GM12878 (cell line): ENCODE data around the gene TRPM6. TPM values are rescaled to one million over a fixed set of nuclear protein-coding genes. Genes with fewer than 3 reads are reported as not detected.

Source experiments
- ATAC-seq: fragments of 200-7000 bp; cut with Tn5 transposase; 3 replicates; pipeline ENCODE4 v1.9.1; 2020; ENCODE audit warnings: mild to moderate bottlenecking, moderate library complexity
- Bru-seq: library from RNA; stranded (reverse); fragments of 400-500 nt; gene quantifications from one replicate; lab custom pipeline; 2021; lab: Mats Ljungman, UMichigan
- BruChase-seq, 2 experiments: library from RNA; stranded (reverse); fragments of 400-500 nt; gene quantifications; one replicate each; lab custom pipeline; 2021; lab: Mats Ljungman, UMichigan
- BruUV-seq: library from RNA; stranded (reverse); fragments of 400-500 nt; replicated peaks from 2 replicates; lab custom pipeline; 2021; lab: Mats Ljungman, UMichigan
- CTCF ChIA-PET: fragments of 300-600 bp; sonication (Branson Sonifier 250); formaldehyde crosslinking; extraction: SDS; loops from one replicate; lab custom pipeline; 2021; ENCODE audit warnings: inconsistent platforms; lab: Yijun Ruan, JAX
- POLR2A ChIA-PET: fragments of 350-600 bp; formaldehyde crosslinking; extraction: SDS; loops from one replicate; lab custom pipeline; 2021; ENCODE audit warnings: inconsistent platforms; lab: Charles Lee
- RAD21 ChIA-PET: fragments of 300-600 bp; sonication (Branson Sonifier 250); formaldehyde crosslinking; loops from one replicate; lab custom pipeline; 2023; ENCODE audit warnings: antibody characterized with exemption; ENCODE audit not compliant: unreplicated experiment; lab: Charles Lee
- SMC1A ChIA-PET: fragments of 300-600 bp; sonication (Branson Sonifier 250); formaldehyde crosslinking; loops from one replicate; lab custom pipeline; 2023; ENCODE audit not compliant: unreplicated experiment, uncharacterized antibody; lab: Charles Lee
- DNase-seq: peaks from one replicate; pipeline ENCODE4 v3.0.0-alpha.2; 2011; ENCODE audit warnings: low read depth, low spot score
- FAIRE-seq: peaks from 3 replicates; lab custom pipeline; 2011; peaks lifted over from hg19 to GRCh38; lab: Jason Lieb, UNC
- H2AFZ ChIP-seq: 2 replicates; pipeline ENCODE4 v1.6.0; 2011; ENCODE audit warnings: low read depth, low read length, control low read depth; ENCODE audit not compliant: control insufficient read depth
- H3K27ac ChIP-seq: 2 replicates; pipeline ENCODE4 v1.5.1; 2011; ENCODE audit warnings: control low read depth; ENCODE audit not compliant: control insufficient read depth, insufficient read depth
- H3K27me3 ChIP-seq, 2 experiments: replicated peaks in 1 of 2; 2 replicates each; pipeline versions ENCODE4 v1.6.0 to v1.6.1; 2011; ENCODE audit warnings: low read length in 1 of 2; ENCODE audit not compliant: control insufficient read depth in 2 of 2, insufficient read depth in 2 of 2
- H3K36me3 ChIP-seq, 2 experiments: 2 replicates each; pipeline ENCODE4 v1.5.1; 2011; ENCODE audit warnings: low read length in 1 of 2; ENCODE audit not compliant: control insufficient read depth in 2 of 2, insufficient read depth in 2 of 2
- H3K4me1 ChIP-seq: 2 replicates; pipeline ENCODE4 v1.6.1; 2011; ENCODE audit warnings: mild to moderate bottlenecking, low read length, moderate library complexity, mixed read lengths; ENCODE audit not compliant: control insufficient read depth, insufficient read depth
- H3K4me2 ChIP-seq: 2 replicates; pipeline ENCODE4 v1.6.0; 2011; ENCODE audit warnings: control low read depth; ENCODE audit not compliant: control insufficient read depth, insufficient read depth
- H3K4me3 ChIP-seq: fragments of 200-600 bp; sonication (generic); 2 replicates; pipeline ENCODE4 v1.5.1; 2016
- H3K79me2 ChIP-seq: 2 replicates; pipeline ENCODE4 v1.6.0; 2011; ENCODE audit warnings: low read length; ENCODE audit not compliant: control insufficient read depth, insufficient read depth
- H3K9ac ChIP-seq: 2 replicates; pipeline ENCODE4 v1.8.0; 2011; ENCODE audit warnings: low read length, control low read depth, mixed read lengths; ENCODE audit not compliant: control insufficient read depth, insufficient read depth
- H3K9me3 ChIP-seq: replicated peaks from 3 replicates; pipeline ENCODE4 v1.5.1; 2011; ENCODE audit warnings: mild to moderate bottlenecking, low read length; ENCODE audit not compliant: control insufficient read depth, insufficient read depth
- H4K20me1 ChIP-seq: 2 replicates; pipeline ENCODE4 v1.6.0; 2011; ENCODE audit not compliant: control insufficient read depth, insufficient read depth
- POU2F2 ChIP-seq: IDR thresholded peaks from 3 replicates; pipeline ENCODE4 v1.6.1; 2011; ENCODE audit warnings: low read depth, mild to moderate bottlenecking, low read length, borderline replicate concordance
- SUZ12 ChIP-seq: fragments of 200-600 bp; sonication (generic); IDR thresholded peaks from one replicate; pipeline ENCODE4 v1.6.1; 2018; ENCODE audit warnings: antibody characterized with exemption, mild to moderate bottlenecking; ENCODE audit not compliant: unreplicated experiment
- WGBS: methylation state at CpG from one replicate; pipeline ENCODE4 v1.1.6; 2016; ENCODE audit warnings: low lambda C conversion rate; ENCODE audit not compliant: insufficient replicate concordance, insufficient coverage; ENCODE audit errors: missing lambda C conversion rate; 5-methylcytosine and 5-hydroxymethylcytosine counted together
- in situ Hi-C: fragments of 300-500 bp; cut with MboI; formaldehyde crosslinking; loops from 9 replicates; pipeline ENCODE4 v1.14.3; 2018; ENCODE audit warnings: mixed read lengths
- intact Hi-C: fragments of 100-400 bp; cut with micrococcal nuclease; formaldehyde crosslinking; loops from one replicate; pipeline ENCODE4 v1.14.2; 2022; ENCODE audit not compliant: unreplicated experiment
- long read RNA-seq, 2 experiments: library from polyadenylated mRNA; unstranded; transcript quantifications; one replicate each; pipeline ENCODE4 v2.0.0, GENCODE V29; 2019 to 2020
- polyA minus RNA-seq, 3 experiments: library from RNA; depleted of rRNA, polyadenylated mRNA; stranded (reverse); fragments of >200 nt; gene quantifications; 2 replicates each; pipeline ENCODE4 v1.2.3, GENCODE V29; 2011
- polyA plus RNA-seq, 11 experiments: library from polyadenylated mRNA; depleted of rRNA in 4 of 11; unstranded in 6 of 11; stranded (reverse) in 5 of 11; fragments of >200 nt; fragmentation: Nextera tagmentation in 4 of 11; fragmentation: Illumina TruSeq in 1 of 11; extraction: Ambion mirVana in 4 of 11; extraction: Trizol in 1 of 11; gene quantifications; 1 replicate in 1 of 11; 2 replicates in 10 of 11; pipeline versions ENCODE4 v1.2.1 to v1.2.3, GENCODE V29; 2011 to 2016; ENCODE audit warnings: inconsistent platforms in 2 of 11, missing spikeins in 2 of 11, low read depth in 1 of 11
- total RNA-seq, 4 experiments: library from RNA; depleted of rRNA in 3 of 4; stranded (reverse); fragments of >200 nt in 3 of 4; fragmentation: Illumina TruSeq in 1 of 4; extraction: Trizol in 1 of 4; gene quantifications; 2 replicates each; pipeline versions ENCODE4 v1.2.1 to v1.2.3, GENCODE V29; 2013 to 2021

TRPM6 gene
- not detected in 2 replicates for total RNA-seq (2013; cell fraction: nucleolus; rRNA removed)
- under 0.01 and 0.16 TPM in 2 replicates for total RNA-seq (2014; rRNA removed)
- total RNA-seq (2014; rRNA removed; fragmentation: Illumina TruSeq; extraction: Trizol) = 0.05 and 0.09 TPM in 2 replicates
- total RNA-seq (2021) = 0.05 and 0.24 TPM in 2 replicates
- polyA plus RNA-seq (2011; ENCODE audit: low read depth) = not detected
- polyA plus RNA-seq (2011; rRNA removed) = 0.05 and 0.09 TPM in 2 replicates
- polyA plus RNA-seq (2011; cell fraction: cytosol; rRNA removed) = 0.03 and 0.04 TPM in 2 replicates
- polyA plus RNA-seq (2011; cell fraction: nucleus; rRNA removed) = 0.04 and 0.09 TPM in 2 replicates
- not detected in 2 replicates for polyA plus RNA-seq (2012)
- polyA plus RNA-seq (2014; fragmentation: Illumina TruSeq; extraction: Trizol) = 0.06 TPM in 1 of 2 replicates, not detected in the other
- under 1 TPM in 1 of 2 experiments, not detected in 1; 0.03 TPM for polyA plus RNA-seq (2014; fragmentation: Nextera tagmentation; extraction: Ambion mirVana)
- polyA plus RNA-seq (2014; rRNA removed) = 0.01 and 0.13 TPM in 2 replicates
- polyA plus RNA-seq (2016; fragmentation: Nextera tagmentation; extraction: Ambion mirVana) = under 1 TPM; 0.13 to 0.34 TPM
- 0.07 and 0.15 TPM in 2 replicates for polyA minus RNA-seq (2011; rRNA and poly(A)+ RNA removed)
- polyA minus RNA-seq (2011; cell fraction: cytosol; rRNA and poly(A)+ RNA removed) = not detected in 2 replicates
- 0.12 and 0.86 TPM in 2 replicates for polyA minus RNA-seq (2011; cell fraction: nucleus; rRNA and poly(A)+ RNA removed)
- Bru-seq, nascent RNA = percentile 11 among the genes with signal in this experiment
- BruChase-seq, experiment 1, labeled RNA remaining after a 6-hour chase = percentile 8 among the genes with signal in this experiment
- percentile 9 among the genes with signal in this experiment for BruChase-seq, experiment 2, labeled RNA remaining after a 2-hour chase
- long read RNA-seq, experiment 1 = 0 reads
- long read RNA-seq, experiment 2 = 0 reads

DNA sequence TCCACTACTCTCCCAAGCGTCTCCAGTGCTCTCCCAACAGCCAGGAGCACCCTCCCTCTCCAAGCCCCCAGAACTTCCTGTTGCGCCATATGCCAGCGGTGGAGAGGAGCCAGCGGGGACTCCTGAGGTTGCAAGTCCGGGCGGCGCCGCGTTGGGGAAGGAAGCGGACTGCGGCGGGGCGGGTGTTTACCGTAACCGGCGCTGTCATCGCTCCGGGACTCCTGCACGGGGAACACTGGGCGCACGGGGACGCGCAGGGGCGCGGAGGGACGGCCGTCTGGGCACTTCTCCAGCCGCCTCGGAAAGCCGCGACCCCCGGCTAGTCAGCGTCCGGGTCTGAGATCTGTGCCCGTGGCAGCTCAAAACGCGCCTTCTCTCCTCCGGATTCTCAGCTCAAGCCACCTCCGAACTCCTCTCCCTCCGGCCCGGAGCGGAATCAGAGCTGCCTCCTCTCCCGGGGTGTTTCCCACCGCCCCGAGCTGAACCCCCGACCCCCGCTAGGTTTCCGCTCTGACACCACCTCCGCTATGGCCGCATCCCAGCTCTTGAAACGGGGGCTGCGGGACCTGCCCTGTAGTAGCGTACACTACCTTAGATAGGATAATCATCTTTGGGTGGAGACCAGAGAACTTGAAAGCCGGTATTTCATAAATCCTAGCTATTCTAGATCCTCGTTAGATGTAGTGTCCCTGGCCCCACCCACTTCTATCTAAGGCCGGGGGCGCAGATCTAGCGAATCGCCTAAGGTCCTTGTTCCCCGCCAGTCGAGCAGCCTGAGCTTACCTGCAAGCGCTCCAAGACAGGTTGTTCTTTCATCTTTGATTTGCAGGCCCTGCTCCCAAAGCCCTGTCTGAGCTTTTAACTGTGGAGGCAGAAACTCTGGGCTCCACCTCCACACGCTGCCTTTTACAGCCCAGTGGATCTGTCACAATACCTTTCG is at the start of gene TRPM6:
Gene TRPM6, minus strand, starts transcription at position 881 of the 940 bp plus-strand sequence. Its CDS starts 65 bp downstream, at position 816.
- CTCF ChIA-PET = no interaction called here
- H4K20me1 ChIP-seq = no peaks in the 10 kb centered on the region
- 0 out of 2 replicates have a peak within 1 kb of the TSS, but pooled peaks have one; percentile 11 for H3K4me3 ChIP-seq

More for the DNA sequence above, at the start of gene TRPM6:
- POLR2A ChIA-PET = no interaction called here
- H3K4me2 ChIP-seq = 0 out of 2 replicates have a peak within 1 kb of the TSS, but pooled peaks have one; percentile 11
- no TSS peak for BruUV-seq
- H3K9ac ChIP-seq = no peak within 1 kb of the TSS
- in situ Hi-C loops (no loop called here), intact Hi-C loops (no loop called here)
- no peak for FAIRE-seq
- DNase-seq = no peak
- no peaks in the 10 kb centered on the region for H3K36me3 ChIP-seq
- H3K27ac ChIP-seq = no peak within 1 kb of the TSS
- 19% methylated on average over 52 of the region's 64 CpGs for WGBS
- TF ChIP-seq POU2F2 (no peak), SUZ12 (peak; percentile 52)
- H3K27me3 ChIP-seq = peaks cover 0 to 12% of the 10 kb centered on the region in 2 experiments; a peak in 2 of 4 replicates
- H3K4me1 ChIP-seq = no peaks in the 10 kb centered on the region
- no peak within 1 kb of the TSS for H2AFZ ChIP-seq
- peak; percentile 64 for ATAC-seq
- no peaks in the 10 kb centered on the region; the same call in 2 of the 3 replicates for H3K9me3 ChIP-seq
- SMC1A ChIA-PET = no interaction called here
- no peaks in the 10 kb centered on the region for H3K79me2 ChIP-seq
- RAD21 ChIA-PET = no interaction called here
